HG03280 (cell line): ENCODE data around the gene CRIP2.

Experiments
- ATAC-seq: cut with Tn5 transposase; IDR thresholded peaks from one replicate; pipeline ENCODE4 v1.9.1; 2021; ENCODE audit warnings: mild to moderate bottlenecking, moderate library complexity; ENCODE audit not compliant: unreplicated experiment

CRIP2 gene

GRCh38 chr14:105474483-105475268 is at the start of gene CRIP2:
Gene CRIP2 (plus strand): TSS chr14:105474821. CDS start chr14:105474863, 42 bp downstream.
- no peak for ATAC-seq

GRCh38 chr14:105424861-105425260 is 49.8 kb upstream of the CRIP2 start:
- ATAC-seq = no peak

- no peak for ATAC-seq
Observed at GRCh38 chr14:105425823-105426247, 48.8 kb upstream of the CRIP2 start.

GRCh38 chr14:105426416-105427130 is 48.0 kb upstream of the CRIP2 start:
- no peak for ATAC-seq

GRCh38 chr14:105427412-105427811 is 47.2 kb upstream of the CRIP2 start:
- no peak for ATAC-seq

- ATAC-seq = no peak
Observed at GRCh38 chr14:105427936-105428485, 46.6 kb upstream of the CRIP2 start.

GRCh38 chr14:105430042-105430441 is 44.6 kb upstream of the CRIP2 start:
- ATAC-seq = no peak

- ATAC-seq = no peak
Observed at GRCh38 chr14:105430565-105430964, 44.1 kb upstream of the CRIP2 start.

- ATAC-seq = no peak
Observed at GRCh38 chr14:105431256-105431655, 43.4 kb upstream of the CRIP2 start.

- no peak for ATAC-seq
Observed at GRCh38 chr14:105432657-105433056, 42.0 kb upstream of the CRIP2 start.

GRCh38 chr14:105433161-105433605 is 41.4 kb upstream of the CRIP2 start:
- no peak for ATAC-seq

GRCh38 chr14:105436402-105436801 is 38.2 kb upstream of the CRIP2 start:
- ATAC-seq = no peak

- ATAC-seq = no peak
Observed at GRCh38 chr14:105436891-105437722, 37.5 kb upstream of the CRIP2 start.

- ATAC-seq = no peak
Observed at GRCh38 chr14:105437723-105438500, 36.7 kb upstream of the CRIP2 start.

- ATAC-seq = no peak
Observed at GRCh38 chr14:105439179-105439578, 35.4 kb upstream of the CRIP2 start.

GRCh38 chr14:105439710-105440553 is 34.7 kb upstream of the CRIP2 start:
- no peak for ATAC-seq

- no peak for ATAC-seq
Observed at GRCh38 chr14:105440554-105440900, 34.1 kb upstream of the CRIP2 start.

- no peak for ATAC-seq
Observed at GRCh38 chr14:105440992-105441391, 33.6 kb upstream of the CRIP2 start.

GRCh38 chr14:105442125-105442524 is 32.5 kb upstream of the CRIP2 start:
- ATAC-seq = no peak
